Liver (tissue), 9 donors: Measurements from ENCODE around the gene FEZ2. TPM values are rescaled to one million over a fixed set of nuclear protein-coding genes. Genes with fewer than 3 reads are reported as not detected.

Experiments used
- DNase-seq: peaks from one replicate; pipeline ENCODE4 v3.0.0-alpha.2; 2017; ENCODE audit warnings: low spot score
- H3K27ac ChIP-seq, 2 donors: one replicate each; pipeline ENCODE4 v1.7.0; 2013; ENCODE audit warnings: inconsistent platforms in 2 of 2, low read length in 2 of 2, control low read depth in 1 of 2, low read depth in 1 of 2, mild to moderate bottlenecking in 1 of 2
- H3K27me3 ChIP-seq, 4 donors: one replicate each; pipeline versions ENCODE4 v1.6.1 to v1.7.0; 2013; ENCODE audit warnings: low read length in 3 of 4, inconsistent platforms in 1 of 4, mild to moderate bottlenecking in 1 of 4, moderate library complexity in 1 of 4; ENCODE audit not compliant: control insufficient read depth in 4 of 4, insufficient read depth in 4 of 4
- H3K36me3 ChIP-seq, 4 donors: one replicate each; pipeline versions ENCODE4 v1.6.1 to v1.7.0; 2013; ENCODE audit warnings: low read length in 3 of 4, mild to moderate bottlenecking in 3 of 4, low read depth in 1 of 4, moderate library complexity in 1 of 4; ENCODE audit not compliant: control insufficient read depth in 4 of 4, insufficient read depth in 3 of 4
- H3K4me1 ChIP-seq, 4 donors: one replicate each; pipeline versions ENCODE4 v1.6.1 to v1.7.0; 2013; ENCODE audit warnings: low read length in 3 of 4, mild to moderate bottlenecking in 3 of 4, moderate library complexity in 1 of 4; ENCODE audit not compliant: control insufficient read depth in 4 of 4, insufficient read depth in 4 of 4
- H3K4me3 ChIP-seq, 3 donors: one replicate each; pipeline versions ENCODE4 v1.6.1 to v1.7.0; 2013; ENCODE audit warnings: low read length in 3 of 3, control low read depth in 1 of 3, low read depth in 1 of 3, mild to moderate bottlenecking in 1 of 3
- H3K9ac ChIP-seq, 2 donors: one replicate each; pipeline ENCODE4 v1.7.0; 2013; ENCODE audit warnings: low read length in 2 of 2, mild to moderate bottlenecking in 2 of 2, moderate library complexity in 2 of 2, control low read depth in 1 of 2, low read depth in 1 of 2
- H3K9me3 ChIP-seq, 4 donors: one replicate each; pipeline versions ENCODE4 v1.6.1 to v1.7.0; 2013; ENCODE audit warnings: low read length in 3 of 4; ENCODE audit not compliant: control insufficient read depth in 4 of 4
- ATF3 ChIP-seq: IDR thresholded peaks from 2 replicates; pipeline ENCODE4 v1.6.1; 2016; ENCODE audit warnings: antibody characterized with exemption
- CTCF ChIP-seq: fragments of 150-350 bp; IDR thresholded peaks from 2 replicates; pipeline ENCODE4 v1.5.1; 2017; ENCODE audit warnings: improper control_type of control experiment, low read depth, low read length; ENCODE audit not compliant: missing input control
- FOXA1 ChIP-seq: IDR thresholded peaks from 2 replicates; pipeline ENCODE4 v1.6.1; 2016; ENCODE audit warnings: antibody characterized with exemption
- FOXA2 ChIP-seq: IDR thresholded peaks from 2 replicates; pipeline ENCODE4 v1.6.1; 2016; ENCODE audit warnings: antibody characterized with exemption
- GABPA ChIP-seq, 2 donors: IDR thresholded peaks in 1 of 2; conservative IDR thresholded peaks in 1 of 2; 2 replicates each; pipeline ENCODE4 v1.6.1; 2016; ENCODE audit warnings: antibody characterized with exemption in 2 of 2, mild to moderate bottlenecking in 1 of 2, moderate library complexity in 1 of 2
- HNF4A ChIP-seq, 2 donors: conservative IDR thresholded peaks; 2 replicates each; pipeline ENCODE4 v1.6.1; 2016; ENCODE audit warnings: antibody characterized with exemption in 2 of 2, mild to moderate bottlenecking in 2 of 2
- HNF4G ChIP-seq: IDR thresholded peaks from 2 replicates; pipeline ENCODE4 v1.6.1; 2016; ENCODE audit warnings: antibody characterized with exemption
- JUND ChIP-seq, 2 donors: IDR thresholded peaks; 2 replicates each; pipeline ENCODE4 v1.6.1; 2016; ENCODE audit warnings: antibody characterized with exemption in 2 of 2
- MAX ChIP-seq: IDR thresholded peaks from 2 replicates; pipeline ENCODE4 v1.6.1; 2016; ENCODE audit warnings: antibody characterized with exemption
- NR2F2 ChIP-seq: IDR thresholded peaks from 2 replicates; pipeline ENCODE4 v1.6.1; 2016; ENCODE audit warnings: antibody characterized with exemption
- RAD21 ChIP-seq, 2 donors: IDR thresholded peaks; 2 replicates each; pipeline ENCODE4 v1.6.1; 2016; ENCODE audit warnings: antibody characterized with exemption in 2 of 2, mild to moderate bottlenecking in 2 of 2
- REST ChIP-seq: IDR thresholded peaks from 2 replicates; pipeline ENCODE4 v1.6.1; 2016; ENCODE audit warnings: antibody characterized with exemption, mild to moderate bottlenecking
- RXRA ChIP-seq, 2 donors: IDR thresholded peaks; 2 replicates each; pipeline ENCODE4 v1.6.1; 2017 to 2018; ENCODE audit warnings: antibody characterized with exemption in 2 of 2, mild to moderate bottlenecking in 1 of 2
- SP1 ChIP-seq: IDR thresholded peaks from 2 replicates; pipeline ENCODE4 v1.6.1; 2018; ENCODE audit warnings: antibody characterized with exemption, mild to moderate bottlenecking
- TAF1 ChIP-seq: conservative IDR thresholded peaks from 2 replicates; pipeline ENCODE4 v1.6.1; 2016; ENCODE audit warnings: antibody characterized with exemption, mild to moderate bottlenecking
- YY1 ChIP-seq: IDR thresholded peaks from 2 replicates; pipeline ENCODE4 v1.6.1; 2016; ENCODE audit warnings: antibody characterized with exemption, mild to moderate bottlenecking
- ZBTB33 ChIP-seq: IDR thresholded peaks from 2 replicates; pipeline ENCODE4 v1.6.1; 2016; ENCODE audit warnings: antibody characterized with exemption
- WGBS: extraction: QIAGEN DNeasy Blood & Tissue Kit; methylation state at CpG from one replicate; pipeline ENCODE4 v1.1.7; 2013; 5-methylcytosine and 5-hydroxymethylcytosine counted together
- polyA plus RNA-seq, 2 donors: library from polyadenylated mRNA; stranded (reverse) in 1 of 2; unstranded in 1 of 2; fragments of 200-250 nt in 1 of 2; fragments of >200 nt in 1 of 2; fragmentation: Nextera tagmentation in 1 of 2; extraction: Ambion mirVana in 1 of 2; gene quantifications; one replicate each; pipeline versions ENCODE4 v1.2.1 to v1.2.3, GENCODE V29; 2013 to 2015
- total RNA-seq, 2 donors: library from RNA; depleted of rRNA; stranded (reverse); fragments of >200 nt; gene quantifications; one replicate each; pipeline ENCODE4 v1.2.3, GENCODE V29; 2014
- donor health status: healthy.
- donor health status: healthy.
- donor health status: healthy.
- donor health status: healthy.
- donor health status: healthy.

The FEZ2 gene
- total and polyA plus RNA-seq, 4 donors = 11.9 to 16.1 (median 14.1) TPM

- Histone ChIP-seq H3K27me3 (no peaks in the 10 kb centered on the region), H3K36me3 (peaks cover 0 to 2% (median 0%) of the 10 kb centered on the region in 4 donors), H3K4me1 (no peaks in the 10 kb centered on the region), H3K4me3 (no peak overlapping the region), H3K9me3 (no peaks in the 10 kb centered on the region), H3K27ac (no peak overlapping the region), H3K9ac (no peak overlapping the region)
- no peak for DNase-seq
- 95% methylated on average over 7 of the region's 7 CpGs for WGBS
- no peak for TF ChIP-seq REST
- no peak for TF ChIP-seq RXRA (IDR thresholded peaks at IDR 0.05)
- no peak for TF ChIP-seq TAF1
- no peak for TF ChIP-seq MAX
- no peak for TF ChIP-seq JUND (IDR thresholded peaks at IDR 0.05)
- no peak for TF ChIP-seq SP1
- no peak for TF ChIP-seq FOXA1
- no peak for TF ChIP-seq HNF4G
- TF ChIP-seq CTCF = no peak
- no peak for TF ChIP-seq RAD21 (IDR thresholded peaks at IDR 0.05)
- no peak for TF ChIP-seq ZBTB33
- TF ChIP-seq FOXA2 = no peak
- TF ChIP-seq ATF3 = no peak
- TF ChIP-seq GABPA (IDR thresholded peaks at IDR 0.05 in 1 of 2, conservative IDR thresholded peaks at IDR 0.05 in 1 of 2) = no peak
- no peak for TF ChIP-seq HNF4A (conservative IDR thresholded peaks at IDR 0.05)
- TF ChIP-seq NR2F2 = no peak
Observed at GRCh38 chr2:36539631-36540030, 58.3 kb downstream of the FEZ2 start.

GRCh38 chr2:36538335-36538734 is 59.6 kb downstream of the FEZ2 start:
- peaks cover 0 to 2% (median 0%) of the 10 kb centered on the region in 4 donors for H3K36me3 ChIP-seq
- H3K9ac ChIP-seq = no peak overlapping the region
- TF ChIP-seq YY1 (no peak), ZBTB33 (no peak), REST (no peak), NR2F2 (no peak), RXRA (IDR thresholded peaks at IDR 0.05) (no peak), CTCF (no peak), FOXA1 (no peak)

More at GRCh38 chr2:36538335-36538734, 59.6 kb downstream of the FEZ2 start:
- no peak overlapping the region for H3K27ac ChIP-seq
- no peaks in the 10 kb centered on the region for H3K4me1 ChIP-seq
- H3K9me3 ChIP-seq = no peaks in the 10 kb centered on the region
- no peak overlapping the region for H3K4me3 ChIP-seq
- DNase-seq = no peak
- no peaks in the 10 kb centered on the region for H3K27me3 ChIP-seq
- WGBS = 86% methylated on average over 5 of the region's 5 CpGs
